H1 (cell line): ENCODE measurements around the gene SLC5A11. TPM values are rescaled to one million over a fixed set of nuclear protein-coding genes. Genes with fewer than 3 reads are reported as not detected.

Experiments used
- CTCF ChIA-PET: fragments of 300-600 bp; sonication (Branson Sonifier 250); formaldehyde crosslinking; loops from one replicate; lab custom pipeline; 2021; ENCODE audit not compliant: partially characterized antibody; lab: Charles Lee
- POLR2A ChIA-PET: fragments of 300-600 bp; sonication (Branson Sonifier 250); formaldehyde crosslinking; loops from one replicate; lab custom pipeline; 2021; ENCODE audit warnings: inconsistent platforms; ENCODE audit not compliant: partially characterized antibody; lab: Charles Lee
- DNase-seq, 2 experiments: peaks; one replicate each; pipeline versions ENCODE4 v3.0.0 to v3.0.0-alpha.2; 2010 to 2022; ENCODE audit warnings: low spot score in 2 of 2, low read depth in 1 of 2, mixed read lengths in 1 of 2
- FAIRE-seq: peaks from 2 replicates; lab custom pipeline; 2011; peaks lifted over from hg19 to GRCh38; lab: Jason Lieb, UNC
- H2AFZ ChIP-seq: 2 replicates; pipeline ENCODE4 v1.8.1; 2012; ENCODE audit warnings: low read length, inconsistent platforms
- H2AK5ac ChIP-seq: 2 replicates; pipeline ENCODE4 v1.6.1; 2013; ENCODE audit warnings: low read depth, low read length
- H2BK120ac ChIP-seq: replicated peaks from 2 replicates; pipeline ENCODE3; 2013; ENCODE audit warnings: low read depth, low read length, inconsistent platforms
- H2BK12ac ChIP-seq: 2 replicates; pipeline ENCODE4 v1.6.1; 2013; ENCODE audit warnings: low read depth, low read length
- H2BK15ac ChIP-seq: 2 replicates; pipeline ENCODE4 v1.6.1; 2013; ENCODE audit warnings: low read length
- H2BK20ac ChIP-seq: 2 replicates; pipeline ENCODE4 v1.6.1; 2013; ENCODE audit warnings: low read length
- H2BK5ac ChIP-seq: 2 replicates; pipeline ENCODE4 v1.6.1; 2013; ENCODE audit warnings: low read depth, low read length
- H3K14ac ChIP-seq: 2 replicates; pipeline ENCODE4 v1.6.1; 2013; ENCODE audit warnings: inconsistent platforms; ENCODE audit not compliant: insufficient read length
- H3K18ac ChIP-seq: 2 replicates; pipeline ENCODE4 v1.6.1; 2013; ENCODE audit warnings: low read length; ENCODE audit errors: extremely low read depth
- H3K23ac ChIP-seq: 2 replicates; pipeline ENCODE4 v1.6.1; 2013; ENCODE audit warnings: inconsistent platforms; ENCODE audit not compliant: insufficient read length
- H3K23me2 ChIP-seq: 2 replicates; pipeline ENCODE4 v1.6.1; 2013; ENCODE audit warnings: low read depth, low read length
- H3K27ac ChIP-seq: 2 replicates; pipeline ENCODE4 v1.6.1; 2011; ENCODE audit warnings: low read depth, low read length, inconsistent platforms
- H3K27me3 ChIP-seq, 4 experiments: replicated peaks in 1 of 4; 1 replicate in 1 of 4; 2 replicates in 3 of 4; pipeline versions ENCODE4 v1.6.1 to v1.8.1; 2011 to 2013; ENCODE audit warnings: low read length in 3 of 4, mild to moderate bottlenecking in 3 of 4, inconsistent platforms in 2 of 4, mixed read lengths in 2 of 4, moderate library complexity in 1 of 4; ENCODE audit not compliant: control insufficient read depth in 3 of 4, insufficient read depth in 3 of 4; ENCODE audit errors: extremely low read depth in 1 of 4
- H3K36me3 ChIP-seq, 4 experiments: 2 replicates each; pipeline versions ENCODE4 v1.6.1 to v1.8.1; 2011 to 2013; ENCODE audit warnings: mild to moderate bottlenecking in 4 of 4, low read length in 3 of 4, moderate library complexity in 2 of 4, control low read depth in 1 of 4, inconsistent platforms in 1 of 4; ENCODE audit not compliant: insufficient read depth in 4 of 4, control insufficient read depth in 2 of 4
- H3K4ac ChIP-seq: replicated peaks from 2 replicates; pipeline ENCODE3; 2013; ENCODE audit warnings: low read length, low read depth, mixed read lengths, inconsistent platforms; ENCODE audit not compliant: insufficient read length
- H3K4me1 ChIP-seq, 4 experiments: replicated peaks in 1 of 4; 1 replicate in 1 of 4; 2 replicates in 3 of 4; pipeline versions ENCODE4 v1.6.1 to v1.8.1; 2011 to 2013; ENCODE audit warnings: low read length in 3 of 4, inconsistent platforms in 2 of 4, mixed read lengths in 1 of 4; ENCODE audit not compliant: insufficient read depth in 4 of 4, control insufficient read depth in 3 of 4
- H3K4me2 ChIP-seq, 2 experiments: 2 replicates each; pipeline versions ENCODE4 v1.6.1 to v1.8.1; 2011 to 2013; ENCODE audit warnings: low read depth in 2 of 2, low read length in 2 of 2, control low read depth in 1 of 2, inconsistent platforms in 1 of 2, mild to moderate bottlenecking in 1 of 2; ENCODE audit not compliant: insufficient read depth in 1 of 2
- H3K4me3 ChIP-seq, 4 experiments: fragments of 200-600, 300-600 bp in 1 of 4; sonication (generic), shearing (Covaris generic), sonication (Bioruptor Twin) in 1 of 4; 2 replicates each; pipeline versions ENCODE4 v1.5.1 to v1.8.1; 2011 to 2016; ENCODE audit warnings: low read length in 4 of 4, low read depth in 3 of 4, control low read depth in 2 of 4, inconsistent platforms in 2 of 4, mild to moderate bottlenecking in 2 of 4, mixed read lengths in 1 of 4, moderate library complexity in 1 of 4; ENCODE audit not compliant: insufficient read depth in 2 of 4; ENCODE audit errors: extremely low read depth in 1 of 4
- H3K56ac ChIP-seq: replicated peaks from 2 replicates; pipeline ENCODE3; 2013; ENCODE audit warnings: low read depth, mild to moderate bottlenecking, mixed read lengths, low read length, inconsistent platforms; ENCODE audit not compliant: insufficient read length
- H3K79me1 ChIP-seq: 2 replicates; pipeline ENCODE4 v1.6.1; 2013; ENCODE audit warnings: low read depth, low read length, control low read depth
- H3K79me2 ChIP-seq, 2 experiments: 2 replicates each; pipeline versions ENCODE4 v1.6.1 to v1.8.1; 2012 to 2013; ENCODE audit warnings: low read length in 2 of 2, mild to moderate bottlenecking in 2 of 2, inconsistent platforms in 1 of 2; ENCODE audit not compliant: insufficient read depth in 2 of 2, control insufficient read depth in 1 of 2
- H3K9ac ChIP-seq, 4 experiments: replicated peaks in 1 of 4; 1 replicate in 1 of 4; 2 replicates in 3 of 4; pipeline versions ENCODE4 v1.6.1 to v1.8.1; 2011 to 2013; ENCODE audit warnings: low read depth in 3 of 4, low read length in 3 of 4, control low read depth in 2 of 4, mild to moderate bottlenecking in 2 of 4, moderate library complexity in 2 of 4, inconsistent platforms in 1 of 4; ENCODE audit errors: extremely low read depth in 1 of 4
- H3K9me3 ChIP-seq, 2 experiments: 2 replicates each; pipeline versions ENCODE4 v1.6.1 to v1.8.1; 2012 to 2013; ENCODE audit warnings: mild to moderate bottlenecking in 2 of 2, moderate library complexity in 2 of 2, control low read depth in 1 of 2, inconsistent platforms in 1 of 2, low read depth in 1 of 2, low read length in 1 of 2, mixed read lengths in 1 of 2; ENCODE audit not compliant: insufficient read depth in 2 of 2
- H4K20me1 ChIP-seq, 2 experiments: replicated peaks in 1 of 2; 2 replicates each; pipeline versions ENCODE3 to v1.8.1; 2011 to 2013; ENCODE audit warnings: inconsistent platforms in 2 of 2, low read length in 2 of 2, mild to moderate bottlenecking in 1 of 2; ENCODE audit not compliant: insufficient read depth in 2 of 2, control insufficient read depth in 1 of 2
- H4K5ac ChIP-seq: 2 replicates; pipeline ENCODE4 v1.6.1; 2013; ENCODE audit warnings: low read length, low read depth, mixed read lengths, inconsistent platforms; ENCODE audit not compliant: insufficient read length
- H4K8ac ChIP-seq: 2 replicates; pipeline ENCODE4 v1.8.0; 2013; ENCODE audit warnings: mild to moderate bottlenecking, moderate library complexity, low read length, inconsistent platforms; ENCODE audit not compliant: insufficient read depth; ENCODE audit errors: extremely low read depth
- H4K91ac ChIP-seq: replicated peaks from 2 replicates; pipeline ENCODE3; 2013; ENCODE audit warnings: low read length, mixed read lengths, inconsistent platforms; ENCODE audit not compliant: insufficient read length
- BACH1 ChIP-seq: IDR thresholded peaks from 2 replicates; pipeline ENCODE4 v1.6.1; 2012; ENCODE audit warnings: low read length, improper control_type of control experiment
- CEBPB ChIP-seq: IDR thresholded peaks from 2 replicates; pipeline ENCODE4 v1.6.1; 2012; ENCODE audit warnings: low read depth, low read length
- CHD2 ChIP-seq: IDR thresholded peaks from 2 replicates; pipeline ENCODE4 v1.6.1; 2012; ENCODE audit warnings: low read length, improper control_type of control experiment
- CTCF ChIP-seq, 3 experiments: IDR thresholded peaks; 1 replicate in 2 of 3; 2 replicates in 1 of 3; pipeline versions ENCODE4 v1.5.1 to v1.6.1; 2011; ENCODE audit warnings: low read length in 3 of 3, mild to moderate bottlenecking in 3 of 3, inconsistent platforms in 2 of 3, low read depth in 1 of 3, moderate library complexity in 1 of 3; ENCODE audit not compliant: insufficient read depth in 1 of 3; ENCODE audit errors: control extremely low read depth in 1 of 3
- EGR1 ChIP-seq: IDR thresholded peaks from 2 replicates; pipeline ENCODE4 v1.6.1; 2011; ENCODE audit warnings: low read depth, low read length, borderline replicate concordance
- HDAC2 ChIP-seq, 2 experiments: fragments of 300-600 bp in 1 of 2; sonication (generic) in 1 of 2; IDR thresholded peaks; 2 replicates each; pipeline ENCODE4 v1.6.1; 2011 to 2012; ENCODE audit warnings: low read depth in 2 of 2, low read length in 2 of 2, mild to moderate bottlenecking in 2 of 2, moderate library complexity in 2 of 2, borderline replicate concordance in 1 of 2, inconsistent platforms in 1 of 2
- HDAC6 ChIP-seq: IDR thresholded peaks from one replicate; pipeline ENCODE4 v1.7.1; 2012; ENCODE audit warnings: low read depth, mild to moderate bottlenecking, inconsistent platforms, low read length, moderate library complexity
- KDM5A ChIP-seq: fragments of 200-600 bp; IDR thresholded peaks from 2 replicates; pipeline ENCODE4 v1.7.1; 2012; ENCODE audit warnings: mild to moderate bottlenecking, low read length, inconsistent platforms, mixed read lengths
- SP1 ChIP-seq: IDR thresholded peaks from 2 replicates; pipeline ENCODE4 v1.6.1; 2011; ENCODE audit warnings: low read depth, low read length
- SP4 ChIP-seq: IDR thresholded peaks from 2 replicates; pipeline ENCODE4 v1.6.1; 2012; ENCODE audit warnings: low read length, inconsistent platforms
- TAF1 ChIP-seq: IDR thresholded peaks from 2 replicates; pipeline ENCODE4 v1.6.1; 2011; ENCODE audit warnings: mild to moderate bottlenecking, low read depth, low read length
- TAF7 ChIP-seq: optimal IDR thresholded peaks from 2 replicates; pipeline ENCODE3; 2011; ENCODE audit warnings: low read depth, mild to moderate bottlenecking, inconsistent platforms, low read length, moderate library complexity, borderline replicate concordance
- ZNF274 ChIP-seq: IDR thresholded peaks from 2 replicates; pipeline ENCODE4 v1.7.0; 2012; ENCODE audit warnings: low read length, borderline replicate concordance; ENCODE audit errors: extremely low read depth
- WGBS, 2 experiments: shearing (Covaris generic) in 1 of 2; methylation state at CpG; one replicate each; pipeline versions ENCODE4 v1.1.6 to v1.1.7; 2013 to 2015; ENCODE audit warnings: low lambda C conversion rate in 2 of 2, mixed read lengths in 2 of 2, inconsistent platforms in 1 of 2, low coverage in 1 of 2, missing lambda C conversion rate in 1 of 2; ENCODE audit not compliant: insufficient replicate concordance in 2 of 2, insufficient coverage in 1 of 2, insufficient read length in 1 of 2; ENCODE audit errors: extremely low coverage in 1 of 2, missing lambda C conversion rate in 1 of 2; 5-methylcytosine and 5-hydroxymethylcytosine counted together
- polyA plus RNA-seq, 7 experiments: library from polyadenylated mRNA; depleted of rRNA in 3 of 7; stranded (reverse) in 5 of 7; unstranded in 2 of 7; fragments of >200 nt in 5 of 7; fragments of 200-250 nt in 2 of 7; gene quantifications; 1 replicate in 5 of 7; 2 replicates in 1 of 7; 4 replicates in 1 of 7; pipeline versions ENCODE4 v1.2.1 to v1.2.3, GENCODE V29; 2011 to 2013; ENCODE audit warnings: missing spikeins in 2 of 7, mixed read lengths in 2 of 7
- total RNA-seq: library from RNA; stranded (reverse); fragmentation: NEBNext Ultra II Directional; extraction: Animal tissue kit (Norgen Biotek cat#: 25700); gene quantifications from 2 replicates; pipeline ENCODE4 v1.2.1, GENCODE V29; 2021

The SLC5A11 gene
- total and polyA plus RNA-seq, 2 of the 8 experiments (the other 6 are each of a cell fraction or from before 2014, with no cell fraction given), result 0.26 to 0.59 TPM

GRCh38 chr16:24935336-24935735 is 89.6 kb downstream of the SLC5A11 start:
- H4K91ac ChIP-seq, result no peak overlapping the region

More at GRCh38 chr16:24935336-24935735, 89.6 kb downstream of the SLC5A11 start:
- ChIA-PET POLR2A (no interaction called here), CTCF (interaction anchor here (1.1 kb wide), 1 partner anchor 59 kb away, joined by 3 read pairs; no protein-coding TSS in a partner anchor)
- no peak for TF ChIP-seq TAF7
- TF ChIP-seq EGR1, result no peak
- no peak for TF ChIP-seq SP4
- TF ChIP-seq KDM5A, result no peak
- no peak for TF ChIP-seq BACH1
- TF ChIP-seq HDAC6, result no peak
- no peak for TF ChIP-seq ZNF274
- no peak for TF ChIP-seq SP1
- no peak for TF ChIP-seq CHD2
- no peak for TF ChIP-seq HDAC2 (IDR thresholded peaks at IDR 0.05; ENCODE audit: borderline replicate concordance in 1 of 2, low read depth in 2 of 2, low read length in 2 of 2)
- no peak for TF ChIP-seq TAF1
- TF ChIP-seq CTCF (IDR thresholded peaks at IDR 0.05; ENCODE audit: control extremely low read depth in 1 of 3, insufficient read depth in 1 of 3, low read depth in 1 of 3, low read length in 3 of 3), result no peak
- TF ChIP-seq CEBPB, result no peak
- Histone ChIP-seq H3K4me1 (no peaks in the 10 kb centered on the region), H3K4ac (no peak overlapping the region), H2AK5ac (no peak overlapping the region), H3K4me3 (no peak overlapping the region), H3K36me3 (peaks cover 11 to 41% (median 20%) of the 10 kb centered on the region in 4 experiments; a peak in 6 of 8 replicates), H4K8ac (no peak overlapping the region), H3K18ac (no peak overlapping the region), H3K23ac (no peak overlapping the region), H2BK20ac (no peak overlapping the region), H2BK12ac (no peak overlapping the region), H3K79me1 (no peaks in the 10 kb centered on the region; the same call in 1 of the 2 replicates), H2BK120ac (no peak overlapping the region), H3K56ac (no peak overlapping the region), H4K20me1 (peaks cover 1 to 3% of the 10 kb centered on the region in 2 experiments), H2BK15ac (no peak overlapping the region), H3K9ac (no peak overlapping the region), H2AFZ (no peak overlapping the region), H2BK5ac (no peak overlapping the region), H3K4me2 (no peak overlapping the region), H3K14ac (no peak overlapping the region), H3K27ac (no peak overlapping the region), H3K27me3 (no peaks in the 10 kb centered on the region), H3K79me2 (no peaks in the 10 kb centered on the region), H3K23me2 (no peaks in the 10 kb centered on the region), H4K5ac (no peak overlapping the region), H3K9me3 (no peaks in the 10 kb centered on the region)
- WGBS, 2 experiments, result 81% methylated on average over 6 of the region's 6 CpGs; no CpG with 5 or more reads in 1 of the 2 experiments
- FAIRE-seq (no peak), DNase-seq (no peak)
